ENCODE data around the gene MAS1.

DNA sequence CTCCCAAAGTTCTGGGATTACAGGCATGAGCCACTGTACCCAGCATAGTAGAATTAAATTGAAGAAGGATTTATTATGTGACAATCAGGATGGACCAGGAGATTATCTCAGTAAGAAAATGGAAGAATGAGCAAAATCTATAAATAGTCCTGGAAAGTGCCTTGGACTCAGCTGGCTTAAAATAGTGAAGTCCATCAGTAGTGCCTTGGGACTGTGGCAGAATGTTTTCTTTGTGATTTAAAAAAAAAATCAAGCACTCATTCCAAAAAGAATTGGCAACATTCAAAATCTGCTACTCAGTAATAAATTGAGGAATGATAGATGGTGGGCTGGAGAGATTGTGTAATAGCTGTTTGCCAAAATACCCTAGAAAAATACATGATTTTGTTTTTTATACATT, 37.0 kb upstream of the MAS1 start:
- TF ChIP-seq EZH2 (IDR thresholded peaks at IDR 0.05; ENCODE audit: borderline replicate concordance, low read depth, low read length, severe bottlenecking) (no peak), POLR2A (IDR thresholded peaks at IDR 0.05; ENCODE audit: low read depth, low read length) (no peak), POLR2AphosphoS5 (IDR thresholded peaks at IDR 0.05; ENCODE audit: insufficient read depth, low read depth, low read length) (no peak), FOS (IDR thresholded peaks at IDR 0.05; ENCODE audit: borderline replicate concordance, insufficient read depth, low read length) (no peak), JUN (IDR thresholded peaks at IDR 0.05; ENCODE audit: borderline replicate concordance, insufficient read depth, insufficient read length, low read depth) (no peak)
- TF ChIP-seq, protein P1, sequence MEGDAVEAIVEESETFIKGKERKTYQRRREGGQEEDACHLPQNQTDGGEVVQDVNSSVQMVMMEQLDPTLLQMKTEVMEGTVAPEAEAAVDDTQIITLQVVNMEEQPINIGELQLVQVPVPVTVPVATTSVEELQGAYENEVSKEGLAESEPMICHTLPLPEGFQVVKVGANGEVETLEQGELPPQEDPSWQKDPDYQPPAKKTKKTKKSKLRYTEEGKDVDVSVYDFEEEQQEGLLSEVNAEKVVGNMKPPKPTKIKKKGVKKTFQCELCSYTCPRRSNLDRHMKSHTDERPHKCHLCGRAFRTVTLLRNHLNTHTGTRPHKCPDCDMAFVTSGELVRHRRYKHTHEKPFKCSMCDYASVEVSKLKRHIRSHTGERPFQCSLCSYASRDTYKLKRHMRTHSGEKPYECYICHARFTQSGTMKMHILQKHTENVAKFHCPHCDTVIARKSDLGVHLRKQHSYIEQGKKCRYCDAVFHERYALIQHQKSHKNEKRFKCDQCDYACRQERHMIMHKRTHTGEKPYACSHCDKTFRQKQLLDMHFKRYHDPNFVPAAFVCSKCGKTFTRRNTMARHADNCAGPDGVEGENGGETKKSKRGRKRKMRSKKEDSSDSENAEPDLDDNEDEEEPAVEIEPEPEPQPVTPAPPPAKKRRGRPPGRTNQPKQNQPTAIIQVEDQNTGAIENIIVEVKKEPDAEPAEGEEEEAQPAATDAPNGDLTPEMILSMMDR (IDR thresholded peaks at IDR 0.05; ENCODE audit: extremely low read depth in 1 of 2, insufficient read depth in 1 of 2, low read depth in 1 of 2, low read length in 2 of 2), result no peak
